NCI-H2107 (cell line): ENCODE data around the gene CYB561A3.

Experiments
- DNase-seq: peaks from one replicate; lab custom pipeline; 2025; lab: John Stamatoyannopoulos, UW

The CYB561A3 gene

GRCh38 chr11:61325649-61326414 is 35.9 kb downstream of the CYB561A3 start:
- DNase-seq = no peak

GRCh38 chr11:61315260-61315659 is 46.4 kb downstream of the CYB561A3 start:
- DNase-seq = no peak

- no peak for DNase-seq
Observed at GRCh38 chr11:61310749-61311148, 50.9 kb downstream of the CYB561A3 start.

- DNase-seq = no peak
Observed at GRCh38 chr11:61309739-61310138, 51.9 kb downstream of the CYB561A3 start.

GRCh38 chr11:61309141-61309540 is 52.5 kb downstream of the CYB561A3 start:
- DNase-seq = no peak

- no peak for DNase-seq
Observed at GRCh38 chr11:61307354-61307753, 54.3 kb downstream of the CYB561A3 start.

DNA sequence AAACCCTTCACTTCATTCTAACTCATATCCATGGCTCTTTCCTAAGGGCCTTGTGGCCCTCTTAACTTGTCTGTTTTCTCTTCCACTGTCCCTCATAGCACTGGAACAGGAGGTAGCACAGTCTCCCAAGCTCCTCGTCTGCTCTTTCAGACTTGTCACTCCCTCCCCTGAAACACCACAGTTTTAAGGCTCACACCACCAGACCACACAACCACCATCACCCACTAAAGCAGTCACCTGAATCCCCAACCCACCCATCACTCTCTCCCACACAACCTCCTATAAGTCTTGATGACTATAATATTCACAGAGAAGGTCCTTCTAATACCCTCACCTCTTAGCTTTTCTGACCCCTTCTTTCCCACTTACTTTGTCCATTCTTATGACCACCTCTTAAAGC is 55.5 kb downstream of the CYB561A3 start:
- DNase-seq = no peak

GRCh38 chr11:61305417-61305816 is 56.3 kb downstream of the CYB561A3 start:
- no peak for DNase-seq

- DNase-seq = no peak
Observed at GRCh38 chr11:61303725-61304124, 58.0 kb downstream of the CYB561A3 start.

GRCh38 chr11:61302550-61302949 is 59.1 kb downstream of the CYB561A3 start:
- DNase-seq = no peak
